ENCODE data around the gene SCTR. TPM values are rescaled to one million over a fixed set of nuclear protein-coding genes. Genes with fewer than 3 reads are reported as not detected.

The SCTR gene
- total RNA-seq, 1 experiment from 2014 or later, result not detected

GRCh38 chr2:119518401-119519056, 5.8 kb downstream of the SCTR start:
- H4K20me1 ChIP-seq (ENCODE audit: low read length), result no peaks in the 10 kb centered on the region
- H3K36me3 ChIP-seq (ENCODE audit: low read depth, low read length), result no peaks in the 10 kb centered on the region
- DNase-seq (no peak), ATAC-seq (no peak)
- H3K9ac ChIP-seq (ENCODE audit: low read length), result no peak overlapping the region
- H3K27ac ChIP-seq (ENCODE audit: low read length), result no peak overlapping the region
- H3K9me2 ChIP-seq (replicated peaks; ENCODE audit: low read length), result no peaks in the 10 kb centered on the region
- no peak overlapping the region for H2AFZ ChIP-seq (ENCODE audit: low read length)
- CTCF ChIA-PET, result no interaction called here
- peaks cover 35% of the 10 kb centered on the region for H3K27me3 ChIP-seq (ENCODE audit: low read length)
- no peaks in the 10 kb centered on the region for H3K9me3 ChIP-seq (ENCODE audit: low read length)
- no peaks in the 10 kb centered on the region for H3K4me1 ChIP-seq (ENCODE audit: insufficient read depth, low read length)
- intact Hi-C loops (cut with micrococcal nuclease), result no loop called here
- H3K79me2 ChIP-seq (ENCODE audit: low read length), result no peaks in the 10 kb centered on the region
- POLR2A ChIA-PET (ENCODE audit: unreplicated experiment), result no interaction called here
- H3K4me2 ChIP-seq (ENCODE audit: low read length), result no peak overlapping the region
- no peaks in the 10 kb centered on the region for H3F3A ChIP-seq (ENCODE audit: low read length, unreplicated experiment)
- TF ChIP-seq EZH2 (IDR thresholded peaks at IDR 0.05; ENCODE audit: low read length, unreplicated experiment), result no peak
- TF ChIP-seq CTCF (conservative IDR thresholded peaks at IDR 0.05; ENCODE audit: low read depth, low read length), result no peak
- no peak for TF ChIP-seq EZH2phosphoT487 (IDR thresholded peaks at IDR 0.05; ENCODE audit: borderline replicate concordance, low read length)
- BruUV-seq (replicated peaks), result no TSS peak
- no peak overlapping the region for H3K4me3 ChIP-seq (ENCODE audit: low read length)

GRCh38 chr2:119517433-119517832, 6.8 kb downstream of the SCTR start:
- Histone ChIP-seq H3K36me3 (ENCODE audit: low read depth, low read length) (no peaks in the 10 kb centered on the region), H2AFZ (ENCODE audit: low read length) (no peak overlapping the region), H4K20me1 (ENCODE audit: low read length) (no peaks in the 10 kb centered on the region), H3K9me3 (ENCODE audit: low read length) (no peaks in the 10 kb centered on the region), H3F3A (ENCODE audit: low read length, unreplicated experiment) (no peaks in the 10 kb centered on the region), H3K27ac (ENCODE audit: low read length) (no peak overlapping the region), H3K79me2 (ENCODE audit: low read length) (no peaks in the 10 kb centered on the region), H3K4me3 (ENCODE audit: low read length) (no peak overlapping the region), H3K9ac (ENCODE audit: low read length) (no peak overlapping the region), H3K9me2 (replicated peaks; ENCODE audit: low read length) (no peaks in the 10 kb centered on the region), H3K4me1 (ENCODE audit: insufficient read depth, low read length) (no peaks in the 10 kb centered on the region), H3K27me3 (ENCODE audit: low read length) (peaks cover 35% of the 10 kb centered on the region; the same call in 1 of the 2 replicates), H3K4me2 (ENCODE audit: low read length) (no peak overlapping the region)
- ChIA-PET POLR2A (ENCODE audit: unreplicated experiment) (no interaction called here), CTCF (no interaction called here)
- ATAC-seq (no peak), DNase-seq (peak; percentile 51)
- no peak for TF ChIP-seq EZH2phosphoT487 (IDR thresholded peaks at IDR 0.05; ENCODE audit: borderline replicate concordance, low read length)
- peak; percentile 66 for TF ChIP-seq CTCF (conservative IDR thresholded peaks at IDR 0.05; ENCODE audit: low read depth, low read length)
- BruUV-seq (replicated peaks), result no TSS peak
- intact Hi-C loops (cut with micrococcal nuclease), result no loop called here

DNA sequence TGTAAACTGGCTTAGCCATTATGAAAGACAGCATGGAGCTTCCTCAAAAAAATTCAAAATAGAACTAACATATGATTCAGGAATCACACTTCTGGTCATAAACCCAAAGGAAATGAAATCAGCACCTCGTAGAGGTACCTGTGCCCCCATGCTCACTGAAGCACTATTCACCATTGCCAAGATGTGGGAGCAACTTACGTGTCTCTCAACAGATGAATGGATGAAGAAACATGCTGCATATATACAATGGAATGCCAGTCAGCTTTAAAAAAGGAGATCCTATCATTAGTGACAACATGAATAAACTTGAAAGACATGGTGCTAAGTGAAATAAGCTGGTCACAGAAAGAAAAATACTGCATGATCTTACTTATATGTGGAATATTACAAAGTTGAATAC, 8.2 kb downstream of the SCTR start:
- Histone ChIP-seq H3K79me2 (ENCODE audit: low read length) (no peaks in the 10 kb centered on the region), H3K27ac (ENCODE audit: low read length) (no peak overlapping the region), H2AFZ (ENCODE audit: low read length) (no peak overlapping the region), H3K4me1 (ENCODE audit: insufficient read depth, low read length) (no peaks in the 10 kb centered on the region), H3K36me3 (ENCODE audit: low read depth, low read length) (no peaks in the 10 kb centered on the region), H3K9ac (ENCODE audit: low read length) (no peak overlapping the region), H3K9me2 (replicated peaks; ENCODE audit: low read length) (no peaks in the 10 kb centered on the region), H3K27me3 (ENCODE audit: low read length) (peaks cover 44% of the 10 kb centered on the region), H3K9me3 (ENCODE audit: low read length) (no peaks in the 10 kb centered on the region), H3K4me2 (ENCODE audit: low read length) (no peak overlapping the region), H4K20me1 (ENCODE audit: low read length) (no peaks in the 10 kb centered on the region), H3F3A (ENCODE audit: low read length, unreplicated experiment) (no peaks in the 10 kb centered on the region), H3K4me3 (ENCODE audit: low read length) (no peak overlapping the region)
- intact Hi-C loops (cut with micrococcal nuclease), result no loop called here
- POLR2A ChIA-PET (ENCODE audit: unreplicated experiment), result no interaction called here
- no TSS peak for BruUV-seq (replicated peaks)
- CTCF ChIA-PET, result no interaction called here
- TF ChIP-seq EZH2phosphoT487 (IDR thresholded peaks at IDR 0.05; ENCODE audit: borderline replicate concordance, low read length) (no peak), CTCF (conservative IDR thresholded peaks at IDR 0.05; ENCODE audit: low read depth, low read length) (no peak), EZH2 (IDR thresholded peaks at IDR 0.05; ENCODE audit: low read length, unreplicated experiment) (no peak)
- DNase-seq (no peak), ATAC-seq (no peak)
